H1 (cell line): ENCODE data around the gene B3GLCT.

ENCODE experiments used
- SAP30 ChIP-seq: fragments of 300-600 bp; sonication (generic); IDR thresholded peaks from 2 replicates; pipeline ENCODE4 v1.7.1; 2012; ENCODE audit warnings: low read length, moderate library complexity, mild to moderate bottlenecking, inconsistent platforms; ENCODE audit not compliant: insufficient read depth, insufficient replicate concordance
- ZNF274 ChIP-seq: IDR thresholded peaks from 2 replicates; pipeline ENCODE4 v1.7.0; 2012; ENCODE audit warnings: low read length, borderline replicate concordance; ENCODE audit errors: extremely low read depth

DNA sequence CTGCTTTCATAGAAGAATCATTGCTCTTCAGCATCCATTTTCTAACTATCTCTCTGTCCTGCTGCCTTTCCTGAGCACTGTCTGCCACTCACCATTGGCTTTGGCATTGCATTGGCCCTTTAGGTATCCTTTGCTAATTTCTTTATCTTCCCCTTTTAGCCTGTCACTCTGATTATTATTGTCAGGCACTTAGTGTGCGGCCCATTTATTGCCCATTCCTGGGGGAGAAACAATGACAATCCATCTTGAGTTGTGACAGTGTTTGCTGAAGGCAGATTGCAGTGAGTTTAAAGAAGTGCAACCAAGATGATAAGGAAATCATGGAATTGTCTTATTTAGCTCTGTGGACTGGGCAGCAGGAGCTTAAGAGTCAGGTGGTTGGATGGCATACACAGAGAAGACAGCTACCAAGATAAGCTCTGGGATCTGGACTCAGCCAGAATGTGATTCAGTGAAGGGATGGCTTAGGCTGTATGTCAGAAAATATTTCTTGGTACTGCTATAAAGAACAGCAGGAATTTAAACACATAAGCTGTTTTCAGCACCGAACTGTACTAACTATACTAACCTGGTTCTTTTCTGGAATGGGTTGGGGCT, 25.3 kb downstream of the B3GLCT start:
- TF ChIP-seq ZNF274, result no peak
- TF ChIP-seq SAP30, result no peak
